ENCODE measurements around the gene RYR2.

- TF ChIP-seq CTCF (IDR thresholded peaks at IDR 0.05; ENCODE audit: low read depth, low read length) = no peak
- TF ChIP-seq EZH2phosphoT487 (IDR thresholded peaks at IDR 0.05; ENCODE audit: low read depth) = no peak
Measured at GRCh38 chr1:237012788-237013383, 29.1 kb upstream of the RYR2 start.

Data from OCI-LY3 (cell line).